Mesothelial cell of epicardium (in vitro differentiated cells): ENCODE results near the gene UBE2G1. TPM values are rescaled to one million over a fixed set of nuclear protein-coding genes. Genes with fewer than 3 reads are reported as not detected.
A peak's percentile ranks its signal among the peaks of the same experiment; 100 is the strongest.

Source experiments
- DNase-seq, 2 experiments: peaks; one replicate each; pipeline ENCODE4 v3.0.0; 2021; ENCODE audit warnings: low spot score in 2 of 2; ENCODE audit not compliant: unreplicated experiment in 2 of 2
- H3K27ac Mint-ChIP-seq: 2 replicates; pipeline ENCODE4 v1.8.0; 2021; ENCODE audit warnings: mixed read lengths
- H3K27me3 Mint-ChIP-seq: 2 replicates; pipeline ENCODE4 v1.8.0; 2021; ENCODE audit warnings: low read depth, mixed read lengths
- H3K36me3 Mint-ChIP-seq: 2 replicates; pipeline ENCODE4 v1.8.0; 2021; ENCODE audit warnings: mixed read lengths
- H3K4me1 Mint-ChIP-seq: 2 replicates; pipeline ENCODE4 v1.8.0; 2021; ENCODE audit warnings: mixed read lengths
- H3K4me3 Mint-ChIP-seq: 2 replicates; pipeline ENCODE4 v1.8.0; 2021; ENCODE audit warnings: mild to moderate bottlenecking, moderate library complexity, mixed read lengths
- H3K9me3 Mint-ChIP-seq: 2 replicates; pipeline ENCODE4 v1.8.0; 2021; ENCODE audit warnings: mixed read lengths
- CTCF ChIP-seq: fragments of 200-600 bp; sonication (generic); IDR thresholded peaks from one replicate; pipeline ENCODE4 v1.5.0; 2021; ENCODE audit warnings: antibody characterized with exemption; ENCODE audit not compliant: unreplicated experiment
- total RNA-seq: library from RNA; stranded (reverse); gene quantifications from 3 replicates; pipeline ENCODE4 v1.2.1, GENCODE V29; 2021

The UBE2G1 gene
- 81.5 to 86.9 TPM (median 84.1 TPM) in 3 replicates for total RNA-seq

GRCh38 chr17:4366327-4367063 is at the start of gene UBE2G1:
TSS of gene UBE2G1 (minus strand) at chr17:4366675. CDS start at chr17:4366316, 359 bp downstream.
- Mint-ChIP-seq H3K4me3 (peak within 1 kb of the TSS; percentile 75), H3K36me3 (no peaks in the 10 kb centered on the region), H3K27ac (peak within 1 kb of the TSS; percentile 99), H3K4me1 (peaks cover 17% of the 10 kb centered on the region), H3K9me3 (no peaks in the 10 kb centered on the region), H3K27me3 (no peaks in the 10 kb centered on the region)
- TF ChIP-seq CTCF, result no peak
- DNase-seq, result peak; percentile 97 to 98

- no peaks in the 10 kb centered on the region for H3K9me3 Mint-ChIP-seq
- peak; percentile 95 for TF ChIP-seq CTCF
- DNase-seq, result peak; percentile 92 to 98
- no peaks in the 10 kb centered on the region for H3K36me3 Mint-ChIP-seq
- H3K27ac Mint-ChIP-seq, result no peak overlapping the region
- H3K27me3 Mint-ChIP-seq, result no peaks in the 10 kb centered on the region
- no peaks in the 10 kb centered on the region for H3K4me1 Mint-ChIP-seq
- no peak overlapping the region for H3K4me3 Mint-ChIP-seq
Observed at GRCh38 chr17:4412933-4413831, 46.7 kb upstream of the UBE2G1 start.

GRCh38 chr17:4411201-4411600 is 44.7 kb upstream of the UBE2G1 start:
- no peak overlapping the region for H3K27ac Mint-ChIP-seq
- H3K27me3 Mint-ChIP-seq, result no peaks in the 10 kb centered on the region
- peaks cover 3% of the 10 kb centered on the region for H3K4me1 Mint-ChIP-seq
- no peaks in the 10 kb centered on the region for H3K9me3 Mint-ChIP-seq
- no peak for TF ChIP-seq CTCF
- no peak for DNase-seq
- no peak overlapping the region for H3K4me3 Mint-ChIP-seq
- H3K36me3 Mint-ChIP-seq, result no peaks in the 10 kb centered on the region

- H3K9me3 Mint-ChIP-seq, result no peaks in the 10 kb centered on the region
- DNase-seq, result no peak
- no peaks in the 10 kb centered on the region for H3K27me3 Mint-ChIP-seq
- H3K27ac Mint-ChIP-seq, result no peak overlapping the region
- TF ChIP-seq CTCF, result no peak
- peaks cover 3% of the 10 kb centered on the region for H3K4me1 Mint-ChIP-seq
- no peaks in the 10 kb centered on the region for H3K36me3 Mint-ChIP-seq
- H3K4me3 Mint-ChIP-seq, result no peak overlapping the region
Observed at GRCh38 chr17:4409659-4410058, 43.2 kb upstream of the UBE2G1 start.

- no peak for TF ChIP-seq CTCF
- H3K27me3 Mint-ChIP-seq, result no peaks in the 10 kb centered on the region
- H3K4me1 Mint-ChIP-seq, result peaks cover 3% of the 10 kb centered on the region
- H3K36me3 Mint-ChIP-seq, result no peaks in the 10 kb centered on the region
- H3K4me3 Mint-ChIP-seq, result no peak overlapping the region
- no peak for DNase-seq
- no peaks in the 10 kb centered on the region for H3K9me3 Mint-ChIP-seq
- H3K27ac Mint-ChIP-seq, result no peak overlapping the region
Observed at GRCh38 chr17:4407851-4408250, 41.4 kb upstream of the UBE2G1 start.
